GM18870 (cell line): ENCODE measurements around the gene AP3D1.
"Not testable (repeated sequence)": the region's sequence is repeated elsewhere in the genome, so short reads cannot be mapped to it uniquely, and the experiment has no call there.

Experiments
- ATAC-seq: cut with Tn5 transposase; IDR thresholded peaks from one replicate; pipeline ENCODE4 v1.9.1; 2021; ENCODE audit warnings: moderate library complexity; ENCODE audit not compliant: unreplicated experiment

The AP3D1 gene

DNA sequence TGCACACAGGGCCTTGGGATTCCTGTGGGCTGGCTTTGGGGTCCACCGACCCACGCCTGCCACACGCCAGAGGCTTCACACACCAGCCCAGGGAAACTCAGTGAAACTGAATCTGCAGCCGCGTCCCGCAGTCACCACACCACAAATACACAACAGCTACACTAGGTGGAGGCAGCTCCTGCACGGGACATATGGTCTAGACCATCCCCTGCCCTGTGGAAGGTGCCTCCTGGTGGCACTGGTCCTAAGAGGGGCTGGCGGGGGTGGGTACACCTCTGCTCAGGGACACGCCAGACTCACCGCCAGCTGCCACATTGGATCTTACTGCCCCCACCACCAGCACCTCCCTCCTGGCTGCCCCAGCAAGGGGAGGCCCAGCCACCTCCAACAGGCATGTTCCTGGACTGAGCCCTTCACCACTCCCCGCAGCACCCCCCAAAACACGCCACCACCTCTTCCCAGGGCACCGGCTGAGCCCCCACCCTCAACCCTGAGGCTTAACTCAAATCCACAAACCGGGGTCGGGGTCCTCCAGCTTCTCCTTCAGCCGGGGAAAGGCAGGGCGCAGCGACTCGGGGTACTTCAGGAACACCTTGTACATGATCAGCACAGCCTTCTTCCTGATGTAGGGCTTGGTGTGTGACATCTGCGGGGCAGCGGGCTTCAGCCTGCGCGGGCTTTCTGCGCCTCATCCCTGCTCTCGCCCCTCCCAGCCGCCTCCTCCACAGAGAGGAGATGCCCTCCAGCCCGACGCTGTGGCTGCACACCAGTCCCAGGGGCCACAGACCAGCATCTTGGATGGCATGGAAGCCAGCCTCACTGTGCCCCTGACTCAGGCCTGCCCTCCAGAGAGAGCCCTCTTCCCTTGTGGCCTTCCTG, 21.2 kb downstream of the AP3D1 start:
- no peak for ATAC-seq

DNA sequence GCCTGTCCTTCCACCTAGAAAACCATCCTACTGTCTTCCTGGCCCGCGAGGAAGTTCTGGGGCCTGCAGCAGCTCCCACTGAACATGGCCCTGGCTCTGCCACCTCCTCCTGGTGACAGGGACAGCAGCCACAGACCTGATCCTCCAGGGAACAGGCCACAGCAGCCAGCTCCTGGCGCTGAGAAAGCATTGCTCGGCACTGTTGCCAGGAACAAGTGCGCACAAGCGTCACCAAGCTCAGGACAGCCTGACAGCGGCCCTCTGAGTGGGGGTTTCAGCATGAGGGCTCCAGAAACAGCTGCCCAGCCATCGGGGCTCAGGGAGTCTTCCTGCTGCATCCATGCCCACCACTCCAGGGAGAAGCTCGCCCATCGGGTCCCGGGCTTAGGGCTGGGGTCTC, 21.9 kb downstream of the AP3D1 start:
- ATAC-seq, result no peak

GRCh38 chr19:2129022-2129421, 22.3 kb downstream of the AP3D1 start:
- ATAC-seq, result no peak

GRCh38 chr19:2128252-2128651, 23.1 kb downstream of the AP3D1 start:
- ATAC-seq, result not testable (repeated sequence)

GRCh38 chr19:2127758-2128157, 23.6 kb downstream of the AP3D1 start:
- ATAC-seq, result no peak

- no peak for ATAC-seq
These were observed 24.4 kb downstream of the AP3D1 start for GRCh38 chr19:2126879-2127518.

GRCh38 chr19:2123682-2124387, 27.5 kb downstream of the AP3D1 start:
- no peak for ATAC-seq

DNA sequence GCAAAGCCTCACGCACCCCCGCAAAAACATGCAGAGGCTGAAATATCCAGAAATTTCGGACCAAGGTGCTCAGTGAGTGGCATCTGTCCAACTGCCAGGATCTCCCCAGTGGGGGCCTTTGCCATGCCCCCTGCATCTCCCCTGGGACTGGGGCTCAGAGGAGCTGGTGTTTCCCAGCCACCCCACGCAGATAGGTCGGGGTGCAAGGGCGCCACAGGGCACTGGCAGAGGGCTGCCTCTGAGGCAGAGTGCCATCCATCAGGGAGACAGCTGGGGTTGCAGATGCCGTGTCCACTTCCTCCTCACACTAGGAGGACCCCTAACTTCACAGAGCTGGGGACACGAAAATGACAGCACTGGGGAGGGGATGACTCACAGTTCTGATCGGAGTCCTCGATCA, 28.4 kb downstream of the AP3D1 start:
- ATAC-seq, result no peak

GRCh38 chr19:2122251-2122650, 29.1 kb downstream of the AP3D1 start:
- no peak for ATAC-seq

DNA sequence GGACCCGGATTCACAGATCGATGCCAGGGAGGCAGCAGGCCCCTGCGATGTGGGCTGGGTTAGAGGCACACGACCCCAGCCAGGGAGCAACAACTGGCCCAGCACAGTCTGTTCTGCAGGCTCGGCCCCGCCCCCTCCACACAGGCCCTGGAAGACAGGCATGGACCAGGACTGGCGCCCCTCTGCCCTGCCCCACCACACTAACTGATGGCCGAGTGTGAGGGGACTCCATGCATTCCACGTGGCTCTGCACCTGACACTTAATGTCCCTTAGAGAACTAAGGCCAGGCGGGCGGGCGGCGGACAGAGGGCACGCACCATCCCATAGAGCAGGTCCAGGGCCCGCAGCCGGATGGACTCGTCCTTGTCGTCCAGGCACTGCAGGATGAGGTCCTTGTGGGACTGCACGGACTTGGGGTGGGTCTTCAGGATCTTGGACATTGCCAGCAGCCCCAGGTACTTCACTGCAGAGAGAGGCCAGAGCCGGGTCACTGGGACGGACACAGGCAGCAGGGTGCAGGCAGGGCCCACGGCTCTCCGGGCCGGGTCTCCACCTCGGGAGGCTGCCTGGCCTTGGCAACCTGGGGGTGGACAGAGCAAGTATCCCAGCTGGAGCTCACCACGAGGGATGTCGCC, 29.8 kb downstream of the AP3D1 start:
- ATAC-seq, result no peak

DNA sequence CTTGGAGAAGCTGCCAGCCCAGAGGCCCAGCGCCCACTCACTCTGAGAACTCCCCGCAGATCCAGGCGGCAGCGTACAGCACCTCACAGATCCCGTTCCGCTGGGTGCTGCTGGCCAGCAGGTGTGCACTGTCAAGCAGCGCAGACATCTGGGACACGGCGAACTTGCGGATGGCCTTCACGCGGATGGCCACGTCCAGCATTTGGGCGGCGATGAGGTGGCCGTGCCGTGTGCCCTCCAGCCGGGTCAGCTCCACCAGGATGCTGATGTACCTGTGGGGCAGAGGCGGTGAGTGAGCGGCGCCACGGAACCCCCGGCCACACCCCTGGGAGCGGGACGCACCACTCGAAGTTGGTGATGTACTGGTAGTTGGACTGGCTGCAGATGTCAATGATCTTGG, 30.5 kb downstream of the AP3D1 start:
- ATAC-seq, result no peak

- ATAC-seq, result no peak
These were observed 31.2 kb downstream of the AP3D1 start for GRCh38 chr19:2119921-2120785.

- ATAC-seq, result no peak
These were observed 32.9 kb downstream of the AP3D1 start for GRCh38 chr19:2118438-2118837.

DNA sequence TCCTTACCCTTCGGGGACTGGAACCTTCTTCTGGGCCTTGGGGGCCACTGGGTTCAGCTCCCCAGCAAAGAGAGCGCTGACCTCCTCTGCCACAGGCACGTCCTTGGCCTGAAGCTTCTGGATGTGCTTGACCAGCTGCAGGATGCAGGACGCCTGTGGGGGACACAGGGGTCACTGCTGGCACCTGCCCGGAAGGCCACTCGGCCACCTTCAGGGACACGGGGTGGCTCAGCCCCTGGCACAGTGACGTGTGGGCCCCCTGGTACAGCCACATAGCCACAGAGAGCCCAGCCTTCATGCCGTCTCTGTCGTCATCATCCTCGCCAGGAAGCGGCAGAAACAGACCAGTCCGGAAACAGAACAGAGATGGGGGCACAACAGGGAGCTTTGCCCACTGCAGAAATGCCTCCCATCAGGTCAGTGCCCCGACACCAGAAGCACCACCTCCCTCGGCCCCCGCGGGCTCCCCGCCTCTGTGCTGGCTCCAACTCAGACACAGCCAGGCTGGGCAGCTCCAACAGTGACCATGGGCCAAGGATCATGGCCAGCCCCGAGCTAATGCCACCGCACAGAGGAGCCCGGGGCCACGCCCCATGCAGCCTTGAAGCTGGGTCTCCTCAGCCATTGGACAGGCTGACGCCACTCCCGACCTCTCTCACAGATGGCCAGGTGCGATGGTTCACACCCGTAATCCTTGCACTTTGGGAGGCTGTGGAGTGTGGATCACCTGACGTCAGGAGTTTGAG, 34.0 kb downstream of the AP3D1 start:
- ATAC-seq, result no peak

GRCh38 chr19:2116507-2116906, 34.9 kb downstream of the AP3D1 start:
- ATAC-seq, result no peak

DNA sequence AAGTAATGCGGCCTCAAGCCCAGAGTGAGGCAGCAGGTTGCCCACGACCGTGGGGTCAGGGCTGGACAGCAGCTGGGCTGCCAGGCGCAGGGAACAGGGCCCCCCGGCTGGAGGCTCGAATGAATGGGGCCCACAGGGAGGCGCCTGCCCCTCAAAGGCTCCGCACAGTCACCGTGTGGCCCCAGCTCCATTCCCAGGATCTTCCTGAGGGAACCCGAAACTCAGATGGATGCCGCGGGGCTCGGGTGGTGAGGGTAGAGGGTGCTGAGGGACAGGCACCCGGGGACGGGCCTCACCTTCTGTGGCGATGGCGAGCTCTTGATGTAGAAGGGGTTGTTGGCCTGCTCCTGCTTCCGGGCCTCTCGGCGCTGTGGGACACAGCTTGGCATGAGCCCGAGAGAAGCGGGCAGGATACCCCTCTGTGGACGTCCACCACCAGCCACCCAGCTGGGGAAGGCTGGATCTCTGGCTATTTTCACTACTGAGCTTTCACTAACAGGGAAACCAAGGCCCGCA, 35.4 kb downstream of the AP3D1 start:
- no peak for ATAC-seq

GRCh38 chr19:2115324-2115723, 36.0 kb downstream of the AP3D1 start:
- no peak for ATAC-seq

GRCh38 chr19:2114821-2115220, 36.5 kb downstream of the AP3D1 start:
- no peak for ATAC-seq

DNA sequence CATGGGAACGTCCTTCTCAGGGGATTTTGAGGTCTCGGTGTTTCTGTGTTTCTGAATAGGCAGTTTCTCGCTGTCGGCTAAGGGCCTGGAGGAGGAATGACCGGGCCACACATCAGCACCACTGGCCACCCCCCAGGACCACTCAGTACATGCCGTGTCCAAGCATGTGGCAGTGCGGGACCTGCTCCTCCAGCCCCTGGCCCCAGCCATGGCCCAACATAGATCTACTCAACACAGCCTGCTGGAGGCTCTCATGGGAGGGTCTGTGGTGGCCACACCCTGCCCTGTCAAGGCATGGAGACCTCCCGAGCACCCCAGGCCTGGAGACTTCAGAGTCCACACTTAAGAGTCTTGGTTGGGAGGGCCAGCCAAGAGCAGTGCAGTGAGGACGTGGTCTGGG, 37.1 kb downstream of the AP3D1 start:
- ATAC-seq, result no peak
